ENCODE data around the gene OR1J1.

OR1J1 gene, protein sequence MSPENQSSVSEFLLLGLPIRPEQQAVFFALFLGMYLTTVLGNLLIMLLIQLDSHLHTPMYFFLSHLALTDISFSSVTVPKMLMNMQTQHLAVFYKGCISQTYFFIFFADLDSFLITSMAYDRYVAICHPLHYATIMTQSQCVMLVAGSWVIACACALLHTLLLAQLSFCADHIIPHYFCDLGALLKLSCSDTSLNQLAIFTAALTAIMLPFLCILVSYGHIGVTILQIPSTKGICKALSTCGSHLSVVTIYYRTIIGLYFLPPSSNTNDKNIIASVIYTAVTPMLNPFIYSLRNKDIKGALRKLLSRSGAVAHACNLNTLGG

DNA sequence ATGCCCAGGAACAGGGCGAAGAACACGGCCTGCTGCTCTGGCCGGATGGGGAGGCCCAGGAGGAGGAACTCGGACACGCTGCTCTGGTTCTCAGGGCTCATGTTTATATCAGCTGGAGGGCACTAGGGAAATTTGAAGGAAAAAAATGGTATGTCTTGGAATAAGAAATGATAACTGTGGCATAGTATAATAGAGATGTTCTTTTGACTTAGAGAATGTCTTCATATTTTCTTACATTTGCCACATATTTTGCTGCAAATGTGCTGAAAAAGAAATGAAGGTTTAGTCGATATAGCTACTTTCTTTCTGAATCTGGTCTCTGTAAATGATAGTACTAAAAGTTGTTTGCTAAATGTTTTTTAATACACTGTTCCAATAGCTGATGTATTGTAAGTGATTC, at the start of gene OR1J1:
Gene OR1J1 (minus strand): TSS at position 101 of the 400 bp plus-strand sequence. CDS start 0 bp downstream, at position 101.
- DNase-seq = no peak

DNA sequence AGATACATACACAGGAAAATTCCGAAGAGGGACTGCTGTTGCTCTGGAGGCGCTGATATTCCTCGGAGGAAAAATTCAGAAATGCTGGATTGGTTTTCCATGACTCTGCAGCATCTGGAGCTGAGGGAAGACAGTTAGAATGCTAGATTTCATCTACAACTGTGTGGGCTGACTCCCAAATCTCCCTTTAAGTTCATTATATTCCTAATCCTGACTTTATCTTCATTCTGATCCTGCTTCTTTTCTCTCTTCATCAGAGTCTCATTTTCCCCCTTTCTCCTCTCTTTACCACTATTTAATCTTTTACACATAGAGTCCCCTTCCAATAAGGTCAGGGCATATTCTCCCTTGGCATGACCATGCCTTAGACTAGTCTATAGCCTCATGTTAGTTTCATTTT, 49.5 kb upstream of the OR1J1 start, which contains the start of gene OR1N1:
Gene OR1N1 (minus strand): TSS at position 101 of the 400 bp plus-strand sequence. CDS start 0 bp downstream, at position 101.
- DNase-seq = no peak

DNA sequence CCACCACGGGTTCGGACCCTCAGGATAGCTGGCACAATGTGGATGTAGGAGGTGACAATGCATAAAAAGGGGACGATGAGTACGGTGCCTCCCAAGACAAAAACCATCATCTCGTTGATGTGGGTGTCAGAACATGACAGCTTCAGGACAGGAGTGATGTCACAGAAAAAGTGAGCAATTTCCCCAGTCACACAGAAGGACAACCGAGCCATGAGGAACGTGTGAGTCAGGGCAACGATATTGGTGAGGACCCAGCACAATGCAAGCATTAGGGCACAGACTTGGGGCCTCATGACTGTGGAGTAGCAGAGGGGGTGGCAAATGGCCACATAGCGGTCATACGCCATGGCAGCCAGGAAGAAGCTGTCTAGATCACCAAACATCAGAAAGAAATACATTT, 48.9 kb upstream of the OR1J1 start:
- no peak for DNase-seq

DNA sequence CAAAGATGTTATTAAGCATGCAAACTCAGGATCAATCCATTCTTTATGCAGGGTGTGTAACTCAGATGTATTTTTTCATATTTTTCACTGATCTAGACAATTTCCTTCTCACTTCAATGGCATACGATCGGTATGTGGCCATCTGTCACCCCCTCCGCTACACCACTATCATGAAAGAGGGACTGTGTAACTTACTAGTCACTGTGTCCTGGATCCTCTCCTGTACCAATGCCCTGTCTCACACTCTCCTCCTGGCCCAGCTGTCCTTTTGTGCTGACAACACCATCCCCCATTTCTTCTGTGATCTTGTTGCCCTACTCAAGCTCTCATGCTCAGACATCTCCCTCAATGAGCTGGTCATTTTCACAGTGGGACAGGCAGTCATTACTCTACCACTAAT, 41.6 kb upstream of the OR1J1 start:
- no peak for DNase-seq

DNA sequence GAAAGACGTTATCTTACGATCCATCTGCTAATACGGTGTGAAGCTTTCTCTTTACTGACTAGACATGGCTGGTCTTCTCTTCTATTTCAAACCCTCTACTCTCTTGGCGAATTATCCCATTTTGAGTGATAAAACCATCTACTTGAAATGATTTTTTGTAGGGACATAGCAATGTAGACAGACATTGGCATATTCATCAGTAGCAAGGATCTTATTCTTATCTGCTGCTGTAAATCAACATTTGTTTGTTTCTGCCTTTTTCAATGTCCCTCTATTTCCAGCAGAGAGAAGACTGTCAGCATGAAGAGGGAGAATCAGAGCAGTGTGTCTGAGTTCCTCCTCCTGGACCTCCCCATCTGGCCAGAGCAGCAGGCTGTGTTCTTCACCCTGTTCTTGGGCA, 41.1 kb upstream of the OR1J1 start, which contains the start of gene OR1J4:
Gene OR1J4 (plus strand): TSS at position 301 of the 400 bp plus-strand sequence. CDS start 0 bp downstream, at position 301.
- DNase-seq = no peak

DNA sequence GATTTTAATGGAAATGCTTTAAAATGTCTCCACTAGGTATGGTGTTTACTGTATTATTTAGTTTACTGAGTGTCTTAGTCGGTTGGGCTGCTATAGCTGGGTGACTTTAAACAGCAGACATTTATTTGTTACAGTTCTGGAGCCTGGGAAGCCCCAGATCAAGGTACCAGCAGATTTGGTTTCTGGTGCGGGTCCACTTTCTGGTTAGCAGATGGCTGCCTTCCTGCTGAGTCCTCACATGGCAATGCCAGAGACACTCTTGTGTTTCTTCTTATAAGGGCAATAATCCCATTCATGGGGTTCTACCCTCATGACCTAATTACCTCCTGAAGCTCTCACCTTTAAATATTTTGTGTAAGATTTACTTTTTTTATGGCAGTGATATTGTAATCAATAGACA, 40.5 kb upstream of the OR1J1 start:
- DNase-seq = no peak

DNA sequence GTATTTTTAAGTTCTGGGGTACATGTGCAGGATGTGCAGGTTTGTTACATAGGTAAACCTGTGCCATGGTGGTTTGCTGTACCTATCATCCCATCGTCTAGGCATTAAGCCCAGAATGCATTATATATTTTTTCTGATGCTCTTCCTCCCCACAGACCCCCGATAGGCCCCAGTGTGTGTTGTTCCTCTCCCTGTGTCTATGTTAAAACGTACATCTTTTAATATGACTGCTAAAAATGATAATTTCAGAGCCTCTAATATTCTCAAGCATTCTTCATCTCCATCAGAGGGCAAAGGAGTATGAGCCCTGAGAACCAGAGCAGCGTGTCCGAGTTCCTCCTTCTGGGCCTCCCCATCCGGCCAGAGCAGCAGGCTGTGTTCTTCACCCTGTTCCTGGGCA, 32.8 kb upstream of the OR1J1 start, which contains the start of gene OR1J2:
Gene OR1J2 (plus strand): TSS at position 301 of the 400 bp plus-strand sequence. CDS start 0 bp downstream, at position 301.
- DNase-seq = no peak

DNA sequence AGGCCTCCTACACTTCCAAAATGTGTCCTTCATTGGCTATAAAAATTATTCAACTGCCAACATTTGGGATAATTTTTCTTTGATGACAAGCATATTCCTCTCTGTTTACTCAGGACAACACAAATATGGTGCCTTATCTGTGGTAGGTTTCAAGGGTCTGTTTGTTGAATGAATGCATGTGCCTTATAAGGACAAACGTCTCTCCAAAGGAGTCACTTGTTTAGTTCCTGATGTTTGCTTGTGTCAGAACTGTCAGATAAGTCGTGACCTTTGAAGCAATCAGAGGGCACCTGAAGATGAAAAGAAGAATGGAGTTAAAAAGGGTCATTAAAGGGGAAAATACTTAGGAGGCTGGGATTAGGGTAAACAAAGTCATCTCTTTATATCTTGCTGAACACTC, 29.2 kb upstream of the OR1J1 start:
- DNase-seq = no peak

DNA sequence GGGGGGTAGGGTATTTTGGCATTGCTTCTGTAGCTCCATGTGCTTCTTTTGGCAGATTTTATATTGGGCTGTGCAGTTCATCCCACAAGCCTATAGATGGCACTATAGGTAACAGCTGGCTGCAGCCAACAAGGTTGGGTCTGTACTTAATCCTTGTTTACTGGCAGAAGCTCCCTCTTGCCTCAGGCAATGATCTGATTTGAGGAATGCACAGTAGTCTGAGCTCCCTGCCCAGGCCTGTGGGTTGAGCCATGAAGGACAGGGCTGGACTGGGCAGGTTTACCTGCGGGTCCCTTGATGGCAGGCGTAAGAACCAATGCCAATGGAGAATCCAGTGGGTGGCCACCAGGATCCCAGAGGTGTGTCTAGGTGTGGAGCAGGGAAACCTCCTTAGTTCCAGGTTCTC, 21.2 kb upstream of the OR1J1 start:
- DNase-seq = peak; percentile 55

DNA sequence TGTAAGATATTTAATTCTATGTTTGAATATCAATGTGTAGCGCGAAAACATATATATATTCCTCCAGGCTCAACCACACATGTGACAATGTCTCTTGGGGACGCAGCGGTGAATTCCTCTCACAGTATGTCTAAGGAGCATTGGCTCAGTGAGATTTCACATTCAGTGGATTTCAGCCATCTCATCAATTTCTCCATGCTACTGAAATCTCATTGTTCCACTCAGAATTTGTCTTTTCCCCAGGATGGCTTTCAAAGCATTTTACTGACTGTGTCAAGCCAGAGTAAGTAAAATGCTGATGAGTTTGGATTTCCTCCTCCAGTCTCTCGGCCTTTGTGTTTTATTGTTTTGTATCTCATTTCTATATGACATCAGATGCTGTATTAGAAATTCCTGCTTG, 1.3 kb upstream of the OR1J1 start:
- no peak for DNase-seq

DNA sequence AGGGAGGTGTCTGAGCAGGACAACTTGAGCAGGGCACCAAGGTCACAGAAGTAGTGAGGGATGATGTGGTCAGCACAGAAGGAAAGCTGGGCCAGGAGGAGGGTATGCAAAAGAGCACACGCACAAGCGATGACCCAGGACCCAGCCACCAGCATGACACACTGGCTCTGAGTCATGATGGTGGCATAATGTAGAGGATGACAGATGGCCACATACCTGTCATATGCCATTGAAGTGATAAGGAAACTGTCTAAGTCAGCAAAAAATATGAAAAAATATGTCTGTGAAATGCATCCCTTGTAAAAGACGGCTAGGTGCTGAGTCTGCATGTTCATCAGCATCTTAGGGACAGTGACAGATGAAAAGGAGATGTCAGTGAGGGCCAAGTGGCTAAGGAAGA, 380 bp downstream of the OR1J1 start:
- no peak for DNase-seq

DNA sequence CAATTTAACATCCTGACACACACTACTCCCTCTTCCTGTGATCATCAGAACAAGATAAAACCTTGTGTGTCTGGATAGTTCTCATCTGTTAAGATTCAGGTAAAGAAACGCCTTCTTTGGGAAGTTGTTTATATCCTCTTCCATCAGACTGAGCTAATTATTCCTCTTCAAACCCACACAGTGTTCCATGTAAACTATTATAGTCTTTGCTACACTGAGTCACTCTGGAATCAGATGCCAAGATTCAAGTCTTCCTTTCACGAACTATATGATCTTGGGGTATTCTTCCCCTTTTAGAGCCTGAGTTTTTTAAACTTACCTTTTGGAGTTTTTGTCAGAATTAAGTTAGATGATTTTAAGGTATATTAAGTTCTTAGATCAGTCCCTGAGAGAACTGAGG, 2.0 kb downstream of the OR1J1 start:
- DNase-seq = no peak

DNA sequence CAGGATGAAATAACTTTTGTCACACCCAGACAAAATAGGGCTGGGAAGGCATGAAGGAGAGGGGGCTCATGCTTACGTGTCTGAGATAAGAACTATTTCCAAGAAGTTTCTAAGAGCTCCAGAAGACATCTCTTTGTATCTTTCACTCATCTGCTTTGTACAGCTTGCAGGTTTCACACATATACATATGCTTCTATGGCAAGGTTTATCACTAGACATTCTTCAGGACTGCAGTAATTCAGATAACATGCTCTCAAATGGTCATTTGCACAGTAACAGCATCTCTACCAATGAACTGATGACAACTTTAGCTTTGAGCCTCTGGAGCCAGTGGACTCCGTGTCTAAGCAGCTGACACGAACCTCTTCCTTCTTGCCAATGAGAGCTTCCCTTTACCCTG, 3.2 kb downstream of the OR1J1 start:
- no peak for DNase-seq

DNA sequence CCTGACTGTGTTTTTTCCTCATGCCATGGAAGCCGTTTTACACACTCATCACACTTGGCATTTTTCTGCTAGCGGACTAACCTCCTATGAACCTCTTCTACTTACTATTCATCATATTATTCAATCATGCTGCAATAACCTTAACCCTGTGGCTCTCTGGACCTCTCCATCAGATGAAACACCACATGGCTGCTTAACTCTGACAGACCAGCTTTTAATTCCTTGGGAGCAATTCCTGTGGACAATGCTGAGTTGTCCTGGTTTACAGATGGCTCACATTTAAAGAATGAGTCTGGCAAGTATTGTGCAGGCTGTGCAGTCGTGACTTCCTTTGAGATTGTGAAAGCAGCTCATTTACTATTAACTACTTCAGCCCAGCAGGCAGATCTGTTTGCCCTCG, 9.0 kb downstream of the OR1J1 start:
- no peak for DNase-seq

DNA sequence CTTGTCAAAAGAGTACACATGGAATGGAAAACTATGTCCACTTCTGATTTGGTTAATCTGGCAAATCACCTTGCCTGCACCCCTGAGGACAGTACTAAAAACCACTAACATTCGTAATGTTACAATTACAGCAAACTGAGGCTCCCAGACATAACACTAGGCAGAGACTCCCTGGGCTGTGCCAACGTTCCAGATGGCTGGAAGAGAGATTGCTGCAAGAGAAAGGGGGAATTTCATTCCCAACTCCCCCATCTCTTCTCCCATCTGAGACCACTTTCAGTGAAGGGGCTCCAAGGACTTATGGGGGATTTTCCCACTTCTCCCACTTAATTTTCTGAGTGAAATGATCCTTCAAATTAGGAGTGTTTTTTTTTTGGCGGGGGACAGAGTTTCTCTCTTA, 11.3 kb downstream of the OR1J1 start:
- DNase-seq = no peak

DNA sequence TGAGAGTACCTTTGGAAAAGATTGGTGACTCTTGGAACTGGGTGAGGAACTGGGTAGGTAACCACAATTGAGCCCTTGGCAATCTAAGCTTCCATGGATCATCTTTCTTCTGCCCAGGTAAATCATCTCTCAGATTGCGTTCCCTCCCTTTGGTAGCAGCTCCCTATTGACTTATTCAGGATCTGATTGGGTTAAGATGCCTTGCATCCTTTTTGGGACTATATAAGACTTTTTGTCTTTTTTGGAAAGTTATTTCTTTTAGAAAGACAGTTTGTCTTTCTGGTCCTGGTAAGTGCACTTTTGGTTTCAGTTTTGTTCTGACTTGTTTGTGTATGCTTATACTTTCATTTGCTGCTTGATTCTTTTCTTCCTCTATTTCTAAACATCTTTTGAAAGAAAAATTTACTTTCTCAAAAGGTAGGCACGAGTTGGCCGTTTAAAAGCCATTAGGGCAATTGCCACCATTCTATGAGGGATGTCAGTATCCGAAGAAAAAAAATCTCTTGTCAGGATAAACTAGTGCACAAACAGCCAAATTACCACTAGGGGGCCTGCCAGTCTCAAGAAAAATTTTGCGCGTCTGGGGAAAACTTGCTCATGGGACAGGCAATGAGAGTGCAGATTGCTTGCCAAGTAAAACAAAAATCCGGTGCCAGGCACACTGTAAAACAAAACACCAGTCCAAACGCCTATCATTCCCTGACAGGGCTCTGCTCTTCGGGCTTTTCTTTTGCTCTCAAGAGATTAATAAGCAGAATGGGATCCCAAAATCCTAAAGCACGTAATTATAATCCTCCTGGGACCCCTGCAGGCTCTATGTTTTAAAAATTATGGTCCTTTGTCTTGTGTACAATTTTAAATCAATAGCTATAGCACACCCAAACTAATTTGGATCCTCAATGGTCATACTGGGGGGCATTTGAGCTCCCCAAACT, 12.8 kb downstream of the OR1J1 start:
- DNase-seq = peak; percentile 79

DNA sequence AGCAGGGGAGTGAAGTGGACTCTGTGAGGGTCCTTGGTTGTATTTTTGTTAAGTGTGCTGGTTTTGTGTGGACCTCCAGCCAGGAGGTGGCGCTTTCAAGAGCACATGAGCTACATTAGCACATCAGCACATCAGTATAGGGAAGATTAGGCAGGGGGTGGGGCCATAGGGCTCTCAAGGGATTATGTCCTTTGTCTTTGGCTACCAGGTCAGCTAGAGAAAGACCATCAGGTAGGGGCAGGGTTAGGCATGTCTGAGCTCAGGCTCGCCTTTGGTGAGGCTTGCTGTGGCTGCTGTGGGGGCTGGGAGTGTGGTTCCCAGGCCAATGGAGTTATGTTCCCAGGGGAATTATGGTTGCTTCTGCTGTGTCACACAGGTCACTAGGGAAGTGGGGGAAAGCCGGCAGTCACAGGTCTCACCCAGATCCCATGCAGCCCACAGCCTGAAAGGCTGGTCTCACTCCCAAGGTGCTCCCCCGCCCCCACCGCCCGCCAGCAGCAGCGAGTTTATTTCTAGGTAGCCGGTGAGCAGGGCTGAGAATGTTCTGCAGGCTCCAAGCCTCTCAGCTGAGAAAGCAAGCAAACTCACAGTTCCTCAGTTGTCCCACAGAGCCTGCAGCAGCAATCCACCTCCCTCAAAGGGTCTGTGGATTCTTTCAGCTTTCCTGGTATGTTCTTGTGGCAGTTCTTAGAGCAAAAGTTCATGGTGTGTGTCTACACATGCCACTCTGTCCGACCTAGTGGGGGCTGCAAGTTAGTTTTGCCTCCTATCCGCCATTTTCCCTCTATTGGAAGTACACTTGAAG, 13.7 kb downstream of the OR1J1 start:
- DNase-seq = peak; percentile 17

DNA sequence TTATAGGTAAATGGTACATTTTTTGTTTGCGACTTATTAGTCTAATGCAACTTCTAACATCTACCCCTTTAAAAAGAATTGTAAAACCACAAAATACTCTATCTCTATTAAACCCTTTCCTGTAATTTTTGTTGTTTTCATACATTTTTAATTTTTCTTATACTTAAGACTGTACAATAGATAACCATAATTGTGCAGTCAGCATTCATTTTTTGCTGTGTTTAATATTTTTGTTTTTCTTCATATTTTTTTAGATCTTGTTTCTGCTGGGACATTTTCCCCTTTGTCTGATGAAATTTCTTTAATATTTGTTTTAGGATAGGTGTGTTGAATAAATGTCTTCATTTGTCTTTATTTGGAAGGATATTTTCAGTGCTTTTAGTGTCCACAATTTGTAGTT, 19.9 kb downstream of the OR1J1 start:
- no peak for DNase-seq

DNA sequence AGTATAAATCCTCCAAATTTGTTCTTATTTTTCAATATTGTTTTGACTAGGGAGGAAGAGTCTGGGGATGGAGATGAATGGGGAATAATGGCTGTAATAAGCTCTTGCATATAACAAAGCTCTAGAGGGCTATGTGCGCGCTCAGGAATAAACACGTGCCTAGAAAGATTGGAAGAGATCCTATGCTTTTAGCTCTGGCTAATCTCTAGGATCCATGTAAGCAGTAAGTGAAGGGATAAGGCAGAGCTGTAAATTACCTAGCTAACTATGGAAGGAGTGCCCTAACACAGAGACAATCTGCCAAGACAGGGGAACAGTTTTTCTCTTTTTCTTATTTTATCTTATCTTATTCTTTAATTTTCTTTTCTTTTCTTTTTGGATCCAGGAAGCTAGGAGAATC, 21.6 kb downstream of the OR1J1 start:
- DNase-seq = no peak

DNA sequence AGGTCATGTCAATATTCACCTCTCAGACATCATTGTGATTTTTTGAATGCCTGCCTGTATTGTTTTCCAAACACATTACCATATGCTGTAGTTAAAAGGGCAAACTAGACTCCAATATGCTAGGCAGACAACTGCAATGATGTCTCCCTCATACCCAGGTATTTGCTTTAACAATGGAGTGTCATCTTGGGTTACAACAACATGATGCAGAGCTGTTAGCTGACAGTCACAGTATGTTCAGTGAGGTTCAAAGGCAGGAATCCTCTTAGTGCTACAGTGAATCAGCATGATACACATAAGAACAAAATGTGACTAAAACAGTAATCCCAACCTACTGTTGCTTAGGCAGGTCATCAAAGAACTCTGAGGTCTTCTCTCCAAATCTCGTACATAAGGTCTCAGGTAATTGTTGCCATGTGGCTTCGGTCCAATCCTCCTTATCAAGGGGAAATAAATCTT, 24.0 kb downstream of the OR1J1 start:
- DNase-seq = no peak

DNA sequence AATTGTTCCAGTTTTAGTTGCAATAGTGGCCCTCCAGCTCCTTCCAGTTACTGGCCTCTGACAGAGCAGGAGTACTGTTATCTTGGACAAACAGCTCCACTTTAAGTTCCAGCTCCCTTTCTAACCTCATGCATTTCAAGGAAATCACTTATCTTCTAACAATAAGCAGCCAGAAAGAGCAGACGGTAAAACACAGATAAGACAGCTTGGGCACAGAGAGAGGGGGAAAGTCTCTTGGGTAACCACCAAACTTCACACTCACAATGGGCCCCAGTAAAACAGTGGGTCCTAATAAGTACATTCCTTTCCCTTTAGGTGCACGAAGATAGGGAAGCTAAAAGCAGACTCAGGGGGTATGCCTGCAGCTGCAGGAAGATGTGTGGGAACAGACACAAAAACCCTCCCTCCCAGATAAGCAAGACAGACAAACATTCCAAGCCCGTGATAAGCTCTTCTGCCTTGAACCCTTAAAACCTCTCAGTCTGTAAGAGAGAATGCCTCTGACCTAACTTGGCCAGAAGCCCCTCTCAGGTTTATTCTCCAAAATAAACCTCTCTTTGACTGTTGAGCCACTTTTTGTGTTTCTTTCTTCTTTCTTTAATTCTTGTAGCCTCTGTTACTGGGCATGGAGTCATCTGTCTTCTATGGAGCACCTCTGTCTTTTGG, 30.8 kb downstream of the OR1J1 start:
- DNase-seq = no peak

DNA sequence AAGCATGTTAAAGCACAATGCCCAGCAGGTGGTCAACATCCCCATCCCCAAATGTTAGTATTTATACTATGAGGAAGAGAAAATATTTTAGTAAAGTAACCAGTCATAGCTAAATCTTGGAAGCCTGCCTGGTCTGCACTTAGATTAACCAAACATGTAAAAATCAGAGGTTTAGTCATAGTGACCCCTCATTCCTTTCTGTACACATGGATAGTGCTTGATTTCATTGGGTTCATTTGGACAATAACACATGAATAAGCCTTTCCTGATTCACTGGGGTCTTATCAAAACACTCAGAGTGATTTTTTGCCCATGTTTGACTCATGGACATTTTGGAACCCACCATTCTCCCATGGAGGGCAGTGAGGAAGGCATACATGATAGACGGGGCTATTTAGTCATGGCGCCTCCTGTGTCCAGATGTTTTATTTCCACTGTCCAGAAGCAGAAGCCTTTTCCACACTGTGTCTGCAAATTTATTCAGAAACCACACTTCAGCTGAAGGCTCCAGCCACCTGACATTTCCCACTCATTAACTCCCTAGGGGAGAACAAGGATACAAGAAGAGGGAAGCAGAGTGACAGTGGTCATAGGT, 32.5 kb downstream of the OR1J1 start:
- no peak for DNase-seq
